Right hindlimb (tissue), 1 donor: Measurements from ENCODE around the gene RBM33.
"Not testable (repeated sequence)": the region's sequence is repeated elsewhere in the genome, so short reads cannot be mapped to it uniquely, and the experiment has no call there.

Experiments used
- DNase-seq: peaks from one replicate; pipeline ENCODE4 v3.0.0-alpha.2; 2018

RBM33 gene

DNA sequence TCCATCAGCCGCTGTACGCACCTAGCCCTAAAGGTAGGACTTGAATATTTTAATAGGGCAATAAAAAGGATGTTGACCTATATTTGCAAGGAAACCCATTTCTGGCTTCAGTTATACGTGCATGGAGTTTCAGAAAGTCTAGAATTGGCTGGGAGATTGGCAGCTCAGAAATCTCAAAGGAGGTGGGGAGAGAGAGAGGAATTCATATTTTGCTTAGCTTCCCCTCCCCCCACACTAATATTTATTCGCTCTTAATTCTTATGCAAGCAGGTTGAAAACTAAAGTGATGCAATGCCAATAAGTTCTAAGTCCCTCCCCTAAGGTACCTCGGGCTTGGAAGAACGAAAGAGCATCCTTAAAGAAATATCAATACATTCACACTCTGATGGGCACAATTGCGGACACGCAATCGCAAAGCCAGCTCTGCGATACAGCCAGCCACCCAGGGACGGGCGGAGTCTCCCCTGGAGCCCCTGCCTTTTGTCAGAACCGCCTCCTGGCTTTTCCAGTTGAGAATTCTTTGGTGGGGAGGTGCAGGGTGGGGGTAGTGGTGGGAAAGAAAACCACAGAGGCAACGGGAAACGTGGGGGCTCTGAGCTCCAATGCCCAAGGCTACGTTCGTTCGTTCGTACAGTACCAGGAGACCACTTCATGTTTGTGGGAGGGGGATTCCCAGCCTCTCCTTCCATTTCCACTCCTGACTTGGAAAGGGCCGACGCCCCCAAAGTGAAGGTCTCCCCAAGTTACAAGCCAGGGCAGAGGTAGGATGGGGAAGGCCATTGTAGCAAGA lies 166.5 kb downstream of the RBM33 start:
- no peak for DNase-seq

DNA sequence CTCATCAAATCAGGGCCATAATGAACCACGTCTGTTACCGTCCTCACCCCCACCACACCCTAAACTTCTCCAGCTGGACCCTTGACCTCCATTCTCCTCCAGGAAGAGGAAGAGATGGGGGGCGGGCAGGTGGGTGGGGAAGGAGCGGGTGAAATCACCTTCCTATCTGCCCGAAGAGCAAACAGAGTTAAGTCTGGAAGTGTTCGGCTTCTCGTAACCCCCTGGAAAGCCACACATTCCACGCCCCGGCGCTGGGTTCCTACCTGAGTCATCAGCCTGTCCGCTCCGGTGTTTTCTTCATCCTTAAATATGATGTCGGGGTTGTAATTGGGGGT lies 167.1 kb downstream of the RBM33 start:
- no peak for DNase-seq

DNA sequence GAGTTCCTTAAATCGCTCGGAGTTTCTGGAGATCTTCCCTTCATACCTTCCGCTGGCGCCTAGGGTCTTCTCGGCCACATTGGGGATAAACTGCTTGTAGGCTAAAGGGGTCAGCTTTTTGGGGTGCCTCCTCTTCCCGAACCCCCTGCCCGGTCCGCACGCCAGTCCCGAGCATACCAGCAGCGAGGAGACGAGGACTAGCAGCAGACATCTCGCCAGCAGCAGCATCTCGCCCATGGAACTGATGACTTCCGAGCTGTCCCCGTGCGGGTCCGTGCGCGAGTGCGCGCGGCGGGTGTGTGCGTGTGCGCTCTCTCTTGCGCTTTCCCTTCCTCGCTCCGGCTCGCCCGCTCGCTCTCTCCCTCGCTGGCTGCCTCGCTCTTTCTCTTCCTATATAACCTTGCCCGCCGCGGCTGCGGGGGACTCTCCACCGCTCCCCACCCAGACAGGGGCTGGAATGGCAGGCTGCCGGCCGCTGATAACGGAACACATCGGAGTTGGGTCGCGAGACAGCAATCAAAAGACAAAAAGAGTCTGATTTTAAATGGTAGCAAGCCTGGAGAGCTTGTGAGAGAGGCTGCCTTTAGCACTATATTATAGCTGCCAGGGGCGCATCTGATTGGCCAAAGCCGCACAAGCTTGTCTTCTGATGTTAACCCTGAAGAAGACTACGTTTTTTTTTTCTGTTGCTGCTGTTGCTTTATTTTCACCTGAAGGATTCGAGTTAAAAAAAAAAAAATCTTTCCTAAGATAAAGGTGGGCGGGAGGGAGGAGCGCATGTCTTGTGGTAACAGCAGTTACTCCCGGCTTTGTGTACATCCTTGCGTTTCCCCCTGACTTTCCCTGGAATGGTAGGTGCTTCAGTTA lies 167.7 kb downstream of the RBM33 start, which contains the start of gene SHH:
SHH (minus strand) TSS at position 569 of the 867 bp plus-strand sequence; CDS start at position 228, 341 bp downstream.
- DNase-seq, result no peak

DNA sequence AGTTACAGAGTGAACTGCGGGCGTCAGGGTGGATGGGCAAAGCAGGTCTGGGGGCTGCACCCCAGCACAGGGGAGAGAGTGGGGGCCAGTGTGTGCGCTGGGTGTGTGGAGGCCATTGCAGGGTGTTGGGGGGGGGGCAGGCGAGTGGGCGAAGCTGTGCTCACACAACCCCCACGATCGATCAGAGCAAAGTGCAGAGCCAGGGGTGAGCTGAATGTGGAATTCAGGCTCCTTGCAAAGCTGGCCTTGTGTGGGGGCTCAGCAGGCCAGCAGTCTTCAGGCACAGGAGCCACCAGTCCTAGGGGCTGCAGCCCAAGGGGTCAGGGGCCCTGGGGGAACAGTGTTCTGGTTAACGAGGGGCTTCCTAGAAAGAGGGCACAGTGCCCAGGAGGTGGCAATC lies 168.7 kb downstream of the RBM33 start:
- no peak for DNase-seq

- DNase-seq, result no peak
Observed at GRCh38 chr7:155813546-155814315, 169.3 kb downstream of the RBM33 start.

DNA sequence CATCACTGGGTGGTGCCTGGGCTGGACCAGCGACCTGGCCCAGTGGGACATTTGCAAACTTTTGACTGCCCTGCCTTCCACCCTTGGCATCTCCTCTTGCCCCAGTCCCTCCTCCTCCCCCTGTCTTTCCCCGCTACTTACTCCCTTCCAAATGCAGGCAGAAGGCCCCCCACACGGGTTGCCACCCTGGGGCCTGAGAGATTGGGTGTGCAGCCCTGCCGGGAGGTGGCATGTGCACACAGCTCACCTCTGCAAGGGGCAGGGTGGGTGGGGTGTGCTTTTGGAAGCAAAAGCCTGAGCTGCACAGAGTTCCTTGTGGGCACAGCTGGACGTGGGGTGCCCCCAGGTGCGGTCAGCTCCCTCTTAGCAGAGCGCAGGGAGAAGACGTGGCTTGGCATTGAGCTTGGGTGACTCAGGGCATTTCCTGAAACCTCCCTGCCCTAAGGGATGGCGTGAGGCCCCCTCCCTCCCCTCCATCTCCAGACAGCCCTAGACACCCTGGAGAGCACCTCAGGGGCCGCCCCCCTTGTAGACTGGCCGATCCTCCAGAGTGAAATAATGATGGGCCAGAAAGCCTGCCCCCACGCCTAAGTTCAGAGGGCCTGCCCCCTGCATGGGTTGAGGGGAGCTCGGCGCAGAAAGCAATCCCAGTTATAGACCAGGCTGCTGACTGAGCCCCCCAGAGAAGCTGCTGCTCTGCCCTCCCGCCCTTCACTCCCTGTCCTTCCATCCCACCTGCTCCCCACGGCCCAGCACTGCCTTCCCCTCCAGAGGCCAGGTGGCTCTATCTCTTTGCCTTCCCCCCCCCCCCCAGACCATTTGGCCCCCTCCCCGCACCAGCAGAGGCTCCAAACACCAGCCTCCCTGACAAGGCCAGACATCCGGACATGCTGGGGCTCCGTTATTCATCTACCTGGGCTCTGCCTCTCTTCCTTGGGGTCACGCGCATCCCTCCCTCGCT lies 170.1 kb downstream of the RBM33 start:
- DNase-seq, result no peak

GRCh38 chr7:155815332-155816191 lies 171.1 kb downstream of the RBM33 start:
- no peak for DNase-seq

DNA sequence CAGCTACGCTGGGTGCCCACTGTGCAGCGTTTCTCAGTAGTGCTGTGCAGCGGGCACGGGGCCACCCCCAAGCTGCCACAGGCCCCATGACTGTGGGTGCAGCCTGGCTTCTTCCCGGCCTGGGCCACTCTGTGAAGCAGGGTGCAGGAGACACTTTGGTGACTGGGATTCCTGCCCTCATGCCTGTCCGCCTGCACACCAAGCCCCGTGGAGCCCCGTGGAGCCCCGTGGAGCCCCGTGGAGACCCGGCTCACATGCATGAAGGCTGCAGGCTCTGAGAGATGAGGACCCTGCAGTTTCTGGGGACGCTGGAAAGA lies 171.7 kb downstream of the RBM33 start:
- no peak for DNase-seq

- no peak for DNase-seq
Observed at GRCh38 chr7:155816996-155817395, 172.5 kb downstream of the RBM33 start.

- not testable (repeated sequence) for DNase-seq
Observed at GRCh38 chr7:155817515-155817914, 173.1 kb downstream of the RBM33 start.

GRCh38 chr7:155818154-155818819 lies 173.8 kb downstream of the RBM33 start:
- no peak for DNase-seq

DNA sequence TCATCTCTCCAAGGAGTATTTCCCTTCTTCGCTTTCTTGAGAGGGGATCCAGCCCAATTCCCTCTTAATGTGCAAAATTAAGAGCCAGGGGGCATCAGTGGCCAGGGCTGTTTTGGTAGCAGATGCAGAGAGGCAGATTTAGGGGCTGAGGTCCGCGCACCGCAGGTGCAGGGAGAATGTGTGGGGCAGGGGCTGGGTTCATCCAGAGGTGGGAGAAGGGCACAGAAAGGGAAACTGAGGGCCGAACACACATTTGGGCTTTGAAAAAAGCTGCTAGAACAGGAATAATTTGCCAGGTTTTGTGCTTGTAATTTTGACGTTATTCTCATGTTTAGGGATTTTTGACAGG lies 174.3 kb downstream of the RBM33 start:
- no peak for DNase-seq

- DNase-seq, result no peak
Observed at GRCh38 chr7:155819186-155819585, 174.7 kb downstream of the RBM33 start.

- DNase-seq, result no peak
Observed at GRCh38 chr7:155820246-155820645, 175.8 kb downstream of the RBM33 start.

DNA sequence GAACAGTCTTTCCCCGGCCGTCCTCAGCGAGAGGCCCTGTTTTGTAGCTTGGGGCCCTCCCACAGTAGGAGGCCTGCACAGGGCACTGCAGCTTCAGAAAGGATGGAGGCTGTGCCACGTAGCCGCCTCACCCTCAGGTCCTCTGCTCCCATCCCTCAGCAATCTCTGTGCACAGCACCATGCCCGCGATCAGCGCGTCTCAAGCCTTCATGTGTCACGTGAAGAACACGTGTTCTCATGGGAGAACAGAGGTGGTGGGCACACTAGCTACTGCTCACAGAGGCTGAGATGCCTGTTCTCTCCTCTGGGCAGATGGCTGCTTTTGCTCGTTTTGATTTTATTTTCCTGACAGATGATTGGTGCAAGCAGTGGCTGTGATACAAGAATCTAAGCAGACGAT lies 176.3 kb downstream of the RBM33 start:
- DNase-seq, result no peak

DNA sequence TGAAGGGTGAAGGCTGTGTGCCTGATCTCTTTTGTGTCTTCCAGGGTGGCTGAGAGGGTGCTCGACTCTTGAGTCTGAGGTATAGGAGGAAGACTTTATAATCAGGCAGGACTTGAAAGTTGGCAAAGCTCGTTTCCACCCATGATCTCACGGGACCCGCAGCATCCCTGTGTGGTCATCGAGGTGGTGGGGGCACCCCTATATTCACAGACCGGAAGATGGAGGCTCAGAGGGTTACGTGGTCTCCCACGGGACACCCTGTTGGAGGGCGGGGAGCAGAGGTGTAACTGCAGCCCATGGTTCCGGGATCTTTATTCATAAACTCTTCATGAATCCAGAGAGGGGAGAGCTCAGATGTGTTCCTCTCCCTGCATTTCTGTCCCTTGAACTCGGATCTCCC lies 177.4 kb downstream of the RBM33 start:
- DNase-seq, result no peak

GRCh38 chr7:155824227-155824886 lies 179.9 kb downstream of the RBM33 start:
- no peak for DNase-seq

- DNase-seq, result no peak
Observed at GRCh38 chr7:155825336-155825735, 180.9 kb downstream of the RBM33 start.

GRCh38 chr7:155829796-155830470 lies 185.5 kb downstream of the RBM33 start:
- no peak for DNase-seq
